ENCODE measurements around the gene SPZ1.
"Not testable (repeated sequence)": the region's sequence is repeated elsewhere in the genome, so short reads cannot be mapped to it uniquely, and the experiment has no call there.

The SPZ1 gene

GRCh38 chr5:80288177-80288576, 31.6 kb upstream of the SPZ1 start:
- no peak overlapping the region for H3K4me3 ChIP-seq (ENCODE audit: low read depth, low read length)
- no peak for TF ChIP-seq CTCF (IDR thresholded peaks at IDR 0.05; ENCODE audit: low read depth, low read length)

GRCh38 chr5:80289320-80289719, 30.5 kb upstream of the SPZ1 start:
- no peak for TF ChIP-seq CTCF (IDR thresholded peaks at IDR 0.05; ENCODE audit: low read depth, low read length)
- H3K4me3 ChIP-seq (ENCODE audit: low read depth, low read length), result no peak overlapping the region

GRCh38 chr5:80291761-80292160, 28.0 kb upstream of the SPZ1 start:
- TF ChIP-seq CTCF (IDR thresholded peaks at IDR 0.05; ENCODE audit: low read depth, low read length), result no peak
- H3K4me3 ChIP-seq (ENCODE audit: low read depth, low read length), result no peak overlapping the region

- H3K4me3 ChIP-seq (ENCODE audit: low read depth, low read length), result no peak overlapping the region
- no peak for TF ChIP-seq CTCF (IDR thresholded peaks at IDR 0.05; ENCODE audit: low read depth, low read length)
Measured at GRCh38 chr5:80296121-80296520, 23.7 kb upstream of the SPZ1 start.

- TF ChIP-seq CTCF (IDR thresholded peaks at IDR 0.05; ENCODE audit: low read depth, low read length), result no peak
- H3K4me3 ChIP-seq (ENCODE audit: low read depth, low read length), result no peak overlapping the region
Measured at GRCh38 chr5:80299601-80300000, 20.2 kb upstream of the SPZ1 start.

GRCh38 chr5:80300125-80300524, 19.7 kb upstream of the SPZ1 start:
- H3K4me3 ChIP-seq (ENCODE audit: low read depth, low read length), result no peak overlapping the region
- TF ChIP-seq CTCF (IDR thresholded peaks at IDR 0.05; ENCODE audit: low read depth, low read length), result no peak

- not testable (repeated sequence) for H3K4me3 ChIP-seq (ENCODE audit: low read depth, low read length)
Measured at GRCh38 chr5:80300796-80301195, 19.0 kb upstream of the SPZ1 start.

GRCh38 chr5:80301342-80301741, 18.5 kb upstream of the SPZ1 start:
- H3K4me3 ChIP-seq (ENCODE audit: low read depth, low read length), result not testable (repeated sequence)

GRCh38 chr5:80302636-80303035, 17.2 kb upstream of the SPZ1 start:
- no peak for TF ChIP-seq CTCF (IDR thresholded peaks at IDR 0.05; ENCODE audit: low read depth, low read length)
- no peak overlapping the region for H3K4me3 ChIP-seq (ENCODE audit: low read depth, low read length)
